Measurements from ENCODE around the gene TCEAL1. TPM values are rescaled to one million over a fixed set of nuclear protein-coding genes. Genes with fewer than 3 reads are reported as not detected.
"Not testable (repeated sequence)": the region's sequence is repeated elsewhere in the genome, so short reads cannot be mapped to it uniquely, and the experiment has no call there.

TCEAL1 gene
- polyA plus RNA-seq, 1 of the 3 experiments (the other 2 are of a cell fraction): 22.1 TPM

DNA sequence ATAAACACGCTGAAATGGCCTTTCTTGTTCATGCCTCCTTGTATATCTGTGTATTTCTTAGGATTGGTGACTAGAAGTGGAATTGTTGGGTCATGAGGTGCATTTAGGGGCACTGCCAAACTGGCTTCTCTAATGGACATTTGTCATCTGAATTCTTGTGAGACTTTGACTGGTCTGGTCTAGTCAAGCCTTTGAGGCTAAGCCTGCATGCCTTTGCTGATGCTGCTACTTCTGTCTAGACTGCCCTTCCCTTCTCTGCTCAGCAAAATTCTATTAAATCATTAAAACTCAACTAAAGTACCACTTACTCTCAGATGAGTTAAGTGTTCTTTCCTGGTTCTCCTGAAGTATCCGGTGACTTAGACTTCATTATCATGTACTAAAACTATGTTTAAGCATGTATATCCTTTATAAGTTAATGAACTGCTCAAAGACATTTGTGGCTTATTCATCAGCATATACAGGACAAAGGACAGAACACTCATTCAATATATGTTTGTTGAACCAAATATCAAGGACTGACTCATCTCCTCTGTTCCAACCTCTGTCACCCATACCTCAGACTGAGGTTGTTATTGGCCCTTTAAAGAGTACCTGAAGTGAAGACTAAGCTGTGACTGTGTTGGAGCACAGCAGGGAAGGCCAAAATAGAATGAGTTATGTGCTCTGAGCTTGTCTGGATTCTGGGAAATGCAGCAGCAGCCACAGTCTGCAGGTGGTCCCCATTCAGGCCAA lies 9.0 kb downstream of the TCEAL1 start:
- DNase-seq: no peak
- H3F3A ChIP-seq (replicated peaks; ENCODE audit: insufficient read depth): peaks cover 4% of the 10 kb centered on the region
- no peak overlapping the region for H3K4me2 ChIP-seq
- no peaks in the 10 kb centered on the region for H3K9me2 ChIP-seq
- no peak overlapping the region for H3K4me3 ChIP-seq (ENCODE audit: low read depth in 2 of 2, low read length in 1 of 2)
- WGBS (ENCODE audit: low lambda C conversion rate): 30% methylated on average over 2 of the region's 2 CpGs
- H4K20me1 ChIP-seq (ENCODE audit: insufficient read depth): no peaks in the 10 kb centered on the region
- TF ChIP-seq GABPA (IDR thresholded peaks at IDR 0.05; ENCODE audit: low read depth) (no peak), RCOR1 (IDR thresholded peaks at IDR 0.05; ENCODE audit: low read length) (no peak), RFX5 (IDR thresholded peaks at IDR 0.05; ENCODE audit: low read length) (no peak), MXI1 (IDR thresholded peaks at IDR 0.05; ENCODE audit: low read depth, low read length) (no peak), GATA2 (CRISPR knock-in tag; IDR thresholded peaks at IDR 0.05) (no peak), EZH2phosphoT487 (IDR thresholded peaks at IDR 0.05; ENCODE audit: borderline replicate concordance, low read depth) (no peak), FOSL2 (IDR thresholded peaks at IDR 0.05; ENCODE audit: borderline replicate concordance, low read depth) (no peak), CHD2 (IDR thresholded peaks at IDR 0.05; ENCODE audit: low read length, partially characterized antibody) (no peak), YY1 (IDR thresholded peaks at IDR 0.05; ENCODE audit: low read depth) (no peak)
- TF ChIP-seq, protein P1, sequence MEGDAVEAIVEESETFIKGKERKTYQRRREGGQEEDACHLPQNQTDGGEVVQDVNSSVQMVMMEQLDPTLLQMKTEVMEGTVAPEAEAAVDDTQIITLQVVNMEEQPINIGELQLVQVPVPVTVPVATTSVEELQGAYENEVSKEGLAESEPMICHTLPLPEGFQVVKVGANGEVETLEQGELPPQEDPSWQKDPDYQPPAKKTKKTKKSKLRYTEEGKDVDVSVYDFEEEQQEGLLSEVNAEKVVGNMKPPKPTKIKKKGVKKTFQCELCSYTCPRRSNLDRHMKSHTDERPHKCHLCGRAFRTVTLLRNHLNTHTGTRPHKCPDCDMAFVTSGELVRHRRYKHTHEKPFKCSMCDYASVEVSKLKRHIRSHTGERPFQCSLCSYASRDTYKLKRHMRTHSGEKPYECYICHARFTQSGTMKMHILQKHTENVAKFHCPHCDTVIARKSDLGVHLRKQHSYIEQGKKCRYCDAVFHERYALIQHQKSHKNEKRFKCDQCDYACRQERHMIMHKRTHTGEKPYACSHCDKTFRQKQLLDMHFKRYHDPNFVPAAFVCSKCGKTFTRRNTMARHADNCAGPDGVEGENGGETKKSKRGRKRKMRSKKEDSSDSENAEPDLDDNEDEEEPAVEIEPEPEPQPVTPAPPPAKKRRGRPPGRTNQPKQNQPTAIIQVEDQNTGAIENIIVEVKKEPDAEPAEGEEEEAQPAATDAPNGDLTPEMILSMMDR (IDR thresholded peaks at IDR 0.05): no peak
- peak overlapping the region in 1 of 2 experiments; percentile 6; a peak in 1 of 4 replicates for H3K27ac ChIP-seq (ENCODE audit: low read depth in 2 of 2, low read length in 1 of 2)
- no peaks in the 10 kb centered on the region for H3K27me3 ChIP-seq (ENCODE audit: insufficient read depth)
- no peaks in the 10 kb centered on the region for H3K79me2 ChIP-seq (ENCODE audit: insufficient read depth)
- H2AFZ ChIP-seq (ENCODE audit: low read depth): 0 out of 2 replicates have a peak overlapping the region, but pooled peaks have one; percentile 9
- ChIA-PET CTCF (interaction anchor here (1.3 kb wide), 1 partner anchor 8 kb away, joined by 6 read pairs; no protein-coding TSS in a partner anchor), POLR2A (interaction anchor here (1.4 kb wide), 1 partner anchor 7 kb away, joined by 7 read pairs; no protein-coding TSS in a partner anchor)
- no peaks in the 10 kb centered on the region for H3K9me3 ChIP-seq
- H3K36me3 ChIP-seq (replicated peaks in 1 of 2; ENCODE audit: control insufficient read depth in 1 of 2, insufficient read depth in 2 of 2, low read length in 1 of 2): no peaks in the 10 kb centered on the region
- no peak overlapping the region for H3K9ac ChIP-seq
- H3K4me1 ChIP-seq (ENCODE audit: control insufficient read depth in 1 of 2, insufficient read depth in 2 of 2, low read depth in 1 of 2, low read length in 1 of 2): peaks cover 0 to 4% of the 10 kb centered on the region in 2 experiments; a peak in 2 of 4 replicates

DNA sequence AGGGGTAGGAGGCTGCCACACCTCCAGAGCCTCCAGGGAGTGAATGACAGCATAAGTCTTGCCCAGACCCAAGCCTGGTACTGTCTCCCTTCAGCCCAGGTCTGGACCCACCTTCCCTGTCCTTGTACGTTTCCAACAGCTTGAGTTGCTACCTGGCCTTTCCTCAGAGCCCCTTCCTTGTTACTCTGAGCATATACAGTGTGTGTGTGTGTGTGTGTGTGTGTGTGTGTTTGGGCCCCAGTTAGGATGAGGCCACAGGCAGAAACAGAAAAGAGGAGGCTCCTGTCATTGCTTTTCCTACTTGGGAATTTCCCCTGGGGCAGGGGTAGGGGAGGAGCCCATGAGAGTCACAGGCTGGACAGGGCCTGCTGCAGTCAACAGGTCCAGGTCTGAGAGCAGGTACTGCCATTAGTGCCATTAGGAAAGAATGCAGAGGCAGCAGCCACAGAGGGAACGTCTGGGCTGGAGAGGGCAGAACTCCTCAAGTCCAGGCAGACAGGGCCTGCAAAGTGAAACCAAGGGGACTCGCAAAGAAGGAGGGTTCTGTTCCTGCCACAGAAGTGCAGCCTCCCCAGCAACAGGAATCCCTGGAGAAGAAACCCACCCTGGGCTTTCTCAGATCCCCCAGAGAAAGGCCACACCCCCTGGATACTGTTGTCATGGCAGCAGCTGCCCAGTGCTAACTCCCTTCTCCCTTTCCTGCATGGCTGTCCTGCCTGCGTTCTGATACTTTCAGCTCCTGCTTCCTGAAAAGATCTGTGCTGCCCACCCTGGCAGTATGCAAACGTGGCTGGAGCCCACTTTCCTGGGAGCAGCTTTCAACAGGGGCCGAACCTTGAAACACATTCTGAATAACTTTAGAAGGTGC lies 9.9 kb downstream of the TCEAL1 start:
- not testable (repeated sequence) for H3F3A ChIP-seq (replicated peaks; ENCODE audit: insufficient read depth); H3K36me3 ChIP-seq (replicated peaks in 1 of 2; ENCODE audit: control insufficient read depth in 1 of 2, insufficient read depth in 2 of 2, low read length in 1 of 2); H3K9ac ChIP-seq; H3K4me1 ChIP-seq (ENCODE audit: control insufficient read depth in 1 of 2, insufficient read depth in 2 of 2, low read depth in 1 of 2, low read length in 1 of 2); H4K20me1 ChIP-seq (ENCODE audit: insufficient read depth); H3K27me3 ChIP-seq (ENCODE audit: insufficient read depth); H3K9me3 ChIP-seq; H3K9me2 ChIP-seq; H3K79me2 ChIP-seq (ENCODE audit: insufficient read depth); H3K4me3 ChIP-seq (ENCODE audit: low read depth in 2 of 2, low read length in 1 of 2)
- Histone ChIP-seq H3K4me2 (peak overlapping the region; percentile 46), H2AFZ (ENCODE audit: low read depth) (peak overlapping the region; percentile 82; the same call in 1 of the 2 replicates), H3K27ac (ENCODE audit: low read depth in 2 of 2, low read length in 1 of 2) (peak overlapping the region in 1 of 2 experiments; percentile 67; a peak in 3 of 4 replicates)
- DNase-seq: peak; percentile 39
- ChIA-PET CTCF (interaction anchor here (1.3 to 1.7 kb wide), 2 partner anchors 9 kb away, joined by 6 read pairs; no protein-coding TSS in a partner anchor), POLR2A (interaction anchor here (1.4 kb wide), 1 partner anchor 8 kb away, joined by 7 read pairs; no protein-coding TSS in a partner anchor)
- WGBS (ENCODE audit: low lambda C conversion rate): 21% methylated on average over 5 of the region's 6 CpGs
- TF ChIP-seq MXI1 (IDR thresholded peaks at IDR 0.05; ENCODE audit: low read depth, low read length): peak; percentile 41; the same call in 1 of the 2 replicates
